ENCODE measurements around the gene MIDN. TPM values are rescaled to one million over a fixed set of nuclear protein-coding genes. Genes with fewer than 3 reads are reported as not detected.

The MIDN gene
- total RNA-seq, 1 experiment from 2014 or later, result 118 TPM

DNA sequence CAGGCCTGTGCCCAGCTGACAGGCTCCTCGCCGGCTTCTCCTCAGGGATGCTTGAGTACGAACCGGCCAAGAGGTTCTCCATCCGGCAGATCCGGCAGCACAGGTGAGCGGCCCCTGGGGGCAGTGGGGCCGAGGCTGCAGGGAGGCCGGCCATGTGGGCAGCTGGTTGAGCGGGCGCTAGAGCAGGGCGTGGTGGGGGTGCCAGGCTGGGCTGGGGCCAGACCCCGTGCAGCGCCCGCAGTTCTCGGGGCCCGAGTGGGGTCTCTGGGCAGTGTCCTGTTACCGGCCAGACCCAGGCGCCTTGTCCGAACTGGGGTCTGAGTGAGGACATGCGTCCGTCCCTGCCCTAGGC lies 26.5 kb upstream of the MIDN start:
- BruUV-seq (replicated peaks), result no TSS peak
- Histone ChIP-seq H3K27ac (ENCODE audit: low read length) (no peak overlapping the region), H3K4me1 (ENCODE audit: control insufficient read depth, insufficient read depth, low read length) (peaks cover 4% of the 10 kb centered on the region; the same call in 1 of the 2 replicates), H3K9me3 (ENCODE audit: control insufficient read depth, insufficient read depth, low read depth, low read length) (no peaks in the 10 kb centered on the region), H3K27me3 (ENCODE audit: control insufficient read depth, insufficient read depth, low read length) (no peaks in the 10 kb centered on the region), H3K4me3 (ENCODE audit: low read depth in 2 of 2, low read length in 2 of 2) (no peak overlapping the region), H3K36me3 (ENCODE audit: control insufficient read depth, insufficient read depth, low read length) (no peaks in the 10 kb centered on the region)
- in situ Hi-C loops (cut with HindIII; ENCODE audit: low pct_unique_long_range_greater_than_20kb, low sequenced_read_pairs), result no loop called here
- TF ChIP-seq, protein P1, sequence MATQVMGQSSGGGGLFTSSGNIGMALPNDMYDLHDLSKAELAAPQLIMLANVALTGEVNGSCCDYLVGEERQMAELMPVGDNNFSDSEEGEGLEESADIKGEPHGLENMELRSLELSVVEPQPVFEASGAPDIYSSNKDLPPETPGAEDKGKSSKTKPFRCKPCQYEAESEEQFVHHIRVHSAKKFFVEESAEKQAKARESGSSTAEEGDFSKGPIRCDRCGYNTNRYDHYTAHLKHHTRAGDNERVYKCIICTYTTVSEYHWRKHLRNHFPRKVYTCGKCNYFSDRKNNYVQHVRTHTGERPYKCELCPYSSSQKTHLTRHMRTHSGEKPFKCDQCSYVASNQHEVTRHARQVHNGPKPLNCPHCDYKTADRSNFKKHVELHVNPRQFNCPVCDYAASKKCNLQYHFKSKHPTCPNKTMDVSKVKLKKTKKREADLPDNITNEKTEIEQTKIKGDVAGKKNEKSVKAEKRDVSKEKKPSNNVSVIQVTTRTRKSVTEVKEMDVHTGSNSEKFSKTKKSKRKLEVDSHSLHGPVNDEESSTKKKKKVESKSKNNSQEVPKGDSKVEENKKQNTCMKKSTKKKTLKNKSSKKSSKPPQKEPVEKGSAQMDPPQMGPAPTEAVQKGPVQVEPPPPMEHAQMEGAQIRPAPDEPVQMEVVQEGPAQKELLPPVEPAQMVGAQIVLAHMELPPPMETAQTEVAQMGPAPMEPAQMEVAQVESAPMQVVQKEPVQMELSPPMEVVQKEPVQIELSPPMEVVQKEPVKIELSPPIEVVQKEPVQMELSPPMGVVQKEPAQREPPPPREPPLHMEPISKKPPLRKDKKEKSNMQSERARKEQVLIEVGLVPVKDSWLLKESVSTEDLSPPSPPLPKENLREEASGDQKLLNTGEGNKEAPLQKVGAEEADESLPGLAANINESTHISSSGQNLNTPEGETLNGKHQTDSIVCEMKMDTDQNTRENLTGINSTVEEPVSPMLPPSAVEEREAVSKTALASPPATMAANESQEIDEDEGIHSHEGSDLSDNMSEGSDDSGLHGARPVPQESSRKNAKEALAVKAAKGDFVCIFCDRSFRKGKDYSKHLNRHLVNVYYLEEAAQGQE (IDR thresholded peaks at IDR 0.05; ENCODE audit: insufficient read depth in 1 of 2, low read depth in 2 of 2, low read length in 1 of 2), result no peak
- TF ChIP-seq TCF7L2 (IDR thresholded peaks at IDR 0.05; ENCODE audit: low read depth, low read length), result no peak
- TF ChIP-seq SIN3A (IDR thresholded peaks at IDR 0.05; ENCODE audit: borderline replicate concordance, insufficient read depth, low read depth, low read length), result no peak
- TF ChIP-seq, protein P2, sequence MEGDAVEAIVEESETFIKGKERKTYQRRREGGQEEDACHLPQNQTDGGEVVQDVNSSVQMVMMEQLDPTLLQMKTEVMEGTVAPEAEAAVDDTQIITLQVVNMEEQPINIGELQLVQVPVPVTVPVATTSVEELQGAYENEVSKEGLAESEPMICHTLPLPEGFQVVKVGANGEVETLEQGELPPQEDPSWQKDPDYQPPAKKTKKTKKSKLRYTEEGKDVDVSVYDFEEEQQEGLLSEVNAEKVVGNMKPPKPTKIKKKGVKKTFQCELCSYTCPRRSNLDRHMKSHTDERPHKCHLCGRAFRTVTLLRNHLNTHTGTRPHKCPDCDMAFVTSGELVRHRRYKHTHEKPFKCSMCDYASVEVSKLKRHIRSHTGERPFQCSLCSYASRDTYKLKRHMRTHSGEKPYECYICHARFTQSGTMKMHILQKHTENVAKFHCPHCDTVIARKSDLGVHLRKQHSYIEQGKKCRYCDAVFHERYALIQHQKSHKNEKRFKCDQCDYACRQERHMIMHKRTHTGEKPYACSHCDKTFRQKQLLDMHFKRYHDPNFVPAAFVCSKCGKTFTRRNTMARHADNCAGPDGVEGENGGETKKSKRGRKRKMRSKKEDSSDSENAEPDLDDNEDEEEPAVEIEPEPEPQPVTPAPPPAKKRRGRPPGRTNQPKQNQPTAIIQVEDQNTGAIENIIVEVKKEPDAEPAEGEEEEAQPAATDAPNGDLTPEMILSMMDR (IDR thresholded peaks at IDR 0.05), result no peak
- no peak for TF ChIP-seq POLR2AphosphoS5 (IDR thresholded peaks at IDR 0.05; ENCODE audit: low read depth, low read length)
- ChIA-PET CTCF (interaction anchor here (0.6 kb wide), 1 partner anchor 44 kb away, joined by 3 read pairs; no protein-coding TSS in a partner anchor), POLR2A (no interaction called here)
- DNase-seq (ENCODE audit: low read depth, low spot score) (no peak), ATAC-seq (no peak)
- intact Hi-C loops (cut with micrococcal nuclease; ENCODE audit: unreplicated experiment), result no loop called here

DNA sequence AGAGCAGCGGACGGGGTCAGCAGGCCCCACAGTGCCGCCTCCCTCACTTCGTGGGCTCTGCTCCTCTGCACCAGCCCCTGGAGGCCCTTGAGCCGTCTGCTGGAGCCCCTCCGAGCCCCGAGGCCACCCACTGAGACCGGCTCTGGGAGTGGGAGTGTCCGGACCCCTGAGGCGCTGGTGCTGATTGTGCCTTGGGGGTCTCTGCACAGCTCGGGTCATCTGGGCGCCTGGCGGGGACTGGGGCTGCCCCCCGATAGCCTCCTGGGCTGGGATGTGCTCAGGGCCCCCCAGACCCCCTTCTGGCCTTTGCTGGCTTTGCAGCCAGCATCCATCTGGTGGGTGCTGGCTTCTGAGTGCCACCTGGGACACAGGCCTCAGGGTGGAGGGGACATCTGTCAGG lies 26.0 kb upstream of the MIDN start:
- DNase-seq (ENCODE audit: low read depth, low spot score), result no peak
- TF ChIP-seq TCF7L2 (IDR thresholded peaks at IDR 0.05; ENCODE audit: low read depth, low read length) (no peak), SIN3A (IDR thresholded peaks at IDR 0.05; ENCODE audit: borderline replicate concordance, insufficient read depth, low read depth, low read length) (no peak), POLR2AphosphoS5 (IDR thresholded peaks at IDR 0.05; ENCODE audit: low read depth, low read length) (no peak)
- TF ChIP-seq, protein P2 (IDR thresholded peaks at IDR 0.05), result no peak
- Histone ChIP-seq H3K4me3 (ENCODE audit: low read depth in 2 of 2, low read length in 2 of 2) (no peak overlapping the region), H3K27ac (ENCODE audit: low read length) (no peak overlapping the region), H3K36me3 (ENCODE audit: control insufficient read depth, insufficient read depth, low read length) (no peaks in the 10 kb centered on the region), H3K4me1 (ENCODE audit: control insufficient read depth, insufficient read depth, low read length) (peaks cover 3% of the 10 kb centered on the region; the same call in 1 of the 2 replicates), H3K9me3 (ENCODE audit: control insufficient read depth, insufficient read depth, low read depth, low read length) (no peaks in the 10 kb centered on the region), H3K27me3 (ENCODE audit: control insufficient read depth, insufficient read depth, low read length) (no peaks in the 10 kb centered on the region)
- BruUV-seq (replicated peaks), result no TSS peak
- in situ Hi-C loops (cut with HindIII; ENCODE audit: low pct_unique_long_range_greater_than_20kb, low sequenced_read_pairs) (no loop called here), intact Hi-C loops (cut with micrococcal nuclease; ENCODE audit: unreplicated experiment) (no loop called here)
- CTCF ChIA-PET, result interaction anchor here (0.6 kb wide), 2 partner anchors 12 to 44 kb away, joined by 3 to 4 read pairs; no protein-coding TSS in a partner anchor
- POLR2A ChIA-PET, result no interaction called here
- ATAC-seq, result no peak

Measured in Panc1 (cell line).